ENCODE results near the gene COPG1. TPM values are rescaled to one million over a fixed set of nuclear protein-coding genes. Genes with fewer than 3 reads are reported as not detected.
A peak's percentile ranks its signal among the peaks of the same experiment; 100 is the strongest.

The COPG1 gene
- total and polyA plus RNA-seq, 9 of the 15 experiments (the other 6 are each of a cell fraction or from before 2014, with no cell fraction given): 40.3 to 105 (median 62.4) TPM

GRCh38 chr3:129316248-129317013 lies 67.0 kb downstream of the COPG1 start (continued):
- TF ChIP-seq ZNF592 (IDR thresholded peaks at IDR 0.05): 0 out of 2 replicates have a peak, but pooled peaks have one; percentile 20
- TF ChIP-seq ILK (tag; IDR thresholded peaks at IDR 0.05; ENCODE audit: borderline replicate concordance, low read depth): no peak
- TF ChIP-seq MAFG (tag; conservative IDR thresholded peaks at IDR 0.05): no peak
- TF ChIP-seq RB1 (IDR thresholded peaks at IDR 0.05; ENCODE audit: low read depth): peak; percentile 68; the same call in 1 of the 2 replicates
- TF ChIP-seq ZNF644 (tag; IDR thresholded peaks at IDR 0.05; ENCODE audit: low read depth): no peak
- peak; percentile 54 for TF ChIP-seq EP400 (IDR thresholded peaks at IDR 0.05)
- TF ChIP-seq GATAD2B (IDR thresholded peaks at IDR 0.05; ENCODE audit: borderline replicate concordance): no peak
- no peak for TF ChIP-seq MTA2 (IDR thresholded peaks at IDR 0.05; ENCODE audit: low read depth)
- TF ChIP-seq ZNF280B (CRISPR knock-in tag; IDR thresholded peaks at IDR 0.05): no peak
- no peak for TF ChIP-seq ETV6 (IDR thresholded peaks at IDR 0.05; ENCODE audit: borderline replicate concordance in 1 of 2, low read depth in 2 of 2, low read length in 1 of 2)
- TF ChIP-seq ETV6 (CRISPR knock-in tag; IDR thresholded peaks at IDR 0.05; ENCODE audit: borderline replicate concordance): no peak
- TF ChIP-seq ZKSCAN1 (IDR thresholded peaks at IDR 0.05; ENCODE audit: low read depth, low read length): 0 out of 2 replicates have a peak, but pooled peaks have one; percentile 60
- TF ChIP-seq FOXK2 (conservative IDR thresholded peaks at IDR 0.05 in 1 of 2, IDR thresholded peaks at IDR 0.05 in 1 of 2; ENCODE audit: low read depth in 2 of 2): peak; percentile 99 to 100
- TF ChIP-seq HEY1 (CRISPR knock-in tag; IDR thresholded peaks at IDR 0.05; ENCODE audit: borderline replicate concordance): no peak
- TF ChIP-seq NBN (IDR thresholded peaks at IDR 0.05; ENCODE audit: low read depth): no peak
- TF ChIP-seq ZNF134 (CRISPR knock-in tag; conservative IDR thresholded peaks at IDR 0.05): no peak
- peak; percentile 55; the same call in 1 of the 2 replicates for TF ChIP-seq MXI1 (IDR thresholded peaks at IDR 0.05; ENCODE audit: low read depth, low read length)
- TF ChIP-seq CBX3 (IDR thresholded peaks at IDR 0.05; ENCODE audit: borderline replicate concordance in 1 of 2, low read length in 2 of 2): no peak
- peak; percentile 95 for TF ChIP-seq POLR2H (tag; IDR thresholded peaks at IDR 0.05; ENCODE audit: low read depth)
- peak in 1 of 2 experiments; percentile 83; a peak in 1 of 4 replicates for TF ChIP-seq UBTF (IDR thresholded peaks at IDR 0.05; ENCODE audit: borderline replicate concordance in 1 of 2, low read depth in 2 of 2, low read length in 2 of 2)

Measured in K562 (cell line).